HG03135 (cell line): ENCODE measurements around the gene BBX.
A peak's percentile ranks its signal among the peaks of the same experiment; 100 is the strongest.

Experiments
- ATAC-seq: cut with Tn5 transposase; IDR thresholded peaks from one replicate; pipeline ENCODE4 v1.9.1; 2021; ENCODE audit warnings: mild to moderate bottlenecking, moderate library complexity; ENCODE audit not compliant: unreplicated experiment

The BBX gene

DNA sequence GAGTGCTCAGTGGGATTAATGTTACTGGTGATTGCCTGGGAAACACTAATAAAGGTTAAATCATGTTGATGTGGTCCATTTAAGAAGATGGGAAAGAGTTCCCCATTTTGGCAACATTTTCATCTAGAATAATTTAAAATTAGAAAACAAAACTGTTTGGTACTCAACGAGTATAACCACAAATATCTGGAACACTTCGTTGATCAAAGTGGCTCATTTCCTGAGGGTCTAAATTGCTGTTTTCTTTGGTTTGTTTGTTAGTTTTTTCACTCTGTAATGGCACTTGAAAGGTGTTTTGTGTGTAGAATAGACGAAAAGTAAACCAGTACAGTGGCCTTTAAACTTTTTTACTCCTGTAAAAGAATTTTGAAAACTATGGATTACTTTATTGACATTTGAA, 73.9 kb downstream of the BBX start:
- no peak for ATAC-seq

DNA sequence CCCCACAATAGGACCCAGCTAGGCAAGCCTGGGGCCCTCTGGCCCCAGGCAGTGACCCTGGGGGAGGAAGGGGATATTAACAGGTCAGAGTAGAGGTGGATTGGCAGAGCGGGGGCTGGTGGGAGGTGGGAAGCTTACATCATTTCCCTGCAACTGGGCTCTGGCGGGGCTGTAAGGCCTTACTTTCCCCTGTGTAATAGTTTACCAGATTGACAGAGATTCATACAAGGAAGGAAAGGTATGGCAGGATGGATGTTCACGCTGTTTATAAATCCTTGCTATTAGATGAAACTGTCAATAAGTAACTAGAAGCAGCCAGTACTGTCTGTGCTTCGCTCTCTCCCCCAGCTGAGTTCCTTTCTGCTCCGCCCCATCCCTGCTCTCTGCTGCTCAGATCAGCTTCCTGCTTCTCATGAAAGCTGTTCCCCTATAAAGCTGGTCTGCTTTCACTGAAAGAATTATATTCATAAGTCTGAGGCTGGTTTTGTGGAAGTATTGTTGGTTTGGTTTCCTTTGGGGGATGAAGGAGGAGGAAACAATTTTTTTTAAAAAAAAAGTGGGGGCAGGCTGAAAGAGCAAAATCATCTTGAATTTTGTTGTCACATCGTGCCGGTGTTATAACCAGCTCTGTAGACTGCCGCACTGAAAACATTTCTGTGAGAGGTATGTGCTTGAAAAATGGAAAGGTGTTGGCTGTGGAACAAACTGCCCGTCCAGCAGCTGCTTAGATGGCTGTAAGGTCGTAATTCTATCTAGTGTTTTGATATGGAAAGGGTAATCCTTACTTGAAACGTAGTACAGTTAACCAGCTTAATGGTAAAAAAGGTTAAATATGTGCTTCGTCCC, 76.4 kb downstream of the BBX start:
- peak; percentile 92 for ATAC-seq

DNA sequence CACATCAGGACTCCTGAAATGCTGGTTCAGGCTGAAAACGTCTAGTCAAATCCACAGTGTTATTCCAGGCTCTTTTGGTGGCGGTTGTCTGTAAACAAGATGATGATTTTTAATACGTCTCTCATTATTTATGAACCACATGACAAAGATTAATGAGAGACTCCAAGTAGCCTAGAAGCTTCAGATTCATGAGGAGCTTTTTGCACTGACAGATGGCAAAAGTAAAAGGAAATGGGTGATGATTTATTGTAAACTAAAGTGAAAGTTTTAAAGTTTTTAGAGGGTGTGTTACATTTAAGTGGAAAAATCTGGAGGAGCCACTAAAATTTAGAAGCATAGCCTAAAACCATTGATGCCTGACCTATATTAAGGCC, 77.0 kb downstream of the BBX start:
- ATAC-seq: peak; percentile 2

DNA sequence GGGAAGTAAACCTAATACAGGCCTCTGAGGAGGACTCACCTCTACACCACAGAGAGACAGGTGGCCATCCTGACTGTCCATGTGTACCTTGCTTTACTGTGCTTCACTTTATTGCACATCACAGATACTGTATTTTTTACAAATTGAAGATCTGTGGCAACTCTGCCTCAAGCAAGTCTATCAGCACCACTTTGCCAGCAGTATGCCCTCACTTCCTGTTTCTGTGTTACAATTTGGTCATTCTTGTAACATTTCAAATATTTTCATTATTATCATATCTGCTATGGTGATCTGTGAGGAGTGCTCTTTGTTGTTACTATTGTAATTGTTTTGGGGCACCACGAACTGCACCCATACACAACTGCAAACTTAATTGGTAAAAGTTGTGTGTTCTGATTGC, 78.0 kb downstream of the BBX start:
- no peak for ATAC-seq

DNA sequence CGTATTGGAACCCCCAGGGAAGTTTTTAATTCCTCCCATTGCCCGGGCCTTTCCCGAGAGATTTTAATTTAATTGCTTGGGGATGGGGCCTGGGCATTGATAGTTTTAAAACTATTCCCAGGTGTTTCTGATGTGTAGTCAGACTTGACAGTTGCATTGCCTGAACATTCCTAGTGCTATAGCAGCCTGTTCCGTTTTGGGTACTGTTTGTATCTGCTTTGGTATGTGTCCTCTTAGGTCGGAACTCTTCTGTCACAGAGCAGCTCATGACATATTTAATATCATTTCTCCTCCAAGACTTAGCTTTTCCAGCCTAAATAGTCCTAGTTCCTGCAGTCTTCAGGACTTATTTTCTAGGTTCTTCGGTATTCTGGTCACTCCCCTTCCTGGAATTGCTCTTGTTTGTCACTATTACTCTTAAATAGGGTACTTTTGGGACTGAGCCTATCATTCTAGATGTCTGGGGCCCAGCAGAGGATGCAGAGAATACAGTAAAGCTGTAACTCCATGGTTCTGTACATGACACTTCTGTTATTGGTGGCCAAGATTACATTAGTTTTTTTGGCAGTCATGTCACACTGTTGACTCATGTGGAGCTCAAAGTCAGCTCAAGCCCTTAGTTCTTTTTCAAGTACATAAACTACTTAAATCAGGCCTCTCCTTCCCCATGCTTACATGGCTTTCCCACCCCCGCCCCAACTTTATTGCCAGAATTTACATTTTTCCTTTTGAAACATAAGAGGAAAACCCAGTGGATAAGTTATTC, 81.5 kb downstream of the BBX start:
- ATAC-seq: no peak

DNA sequence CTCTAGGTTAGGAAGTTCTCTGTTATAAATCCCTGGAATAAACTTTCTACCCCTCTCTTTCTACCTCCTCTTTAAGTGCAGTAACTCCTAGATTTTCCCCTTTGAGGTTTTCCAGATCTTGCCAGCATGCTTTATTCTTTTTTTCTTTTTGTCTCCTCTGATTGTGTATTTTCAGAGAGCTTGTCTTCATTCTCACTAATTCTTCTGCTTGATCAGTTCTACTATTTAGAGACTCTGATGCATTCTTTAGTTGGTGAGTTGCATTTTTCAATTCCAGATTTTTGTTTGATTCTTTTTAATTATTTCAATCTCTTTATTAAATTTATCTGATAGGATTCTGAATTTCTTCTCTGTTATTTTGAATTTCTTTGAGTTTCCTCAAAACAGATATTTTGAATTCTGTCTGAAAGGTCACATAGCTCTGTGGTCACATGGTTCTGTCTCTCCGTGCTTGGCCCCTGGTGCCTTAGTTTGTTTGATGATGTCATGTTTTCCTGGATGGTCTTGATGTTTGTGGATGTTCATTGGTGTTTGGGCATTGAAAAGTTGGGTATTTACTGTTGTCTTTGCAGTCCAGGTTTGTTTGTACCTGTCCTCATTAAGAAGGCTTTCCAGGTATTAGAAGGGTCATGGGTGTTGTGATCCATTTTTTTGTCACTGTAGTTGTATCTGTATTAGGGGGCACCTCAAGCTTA, 89.2 kb downstream of the BBX start:
- no peak for ATAC-seq

DNA sequence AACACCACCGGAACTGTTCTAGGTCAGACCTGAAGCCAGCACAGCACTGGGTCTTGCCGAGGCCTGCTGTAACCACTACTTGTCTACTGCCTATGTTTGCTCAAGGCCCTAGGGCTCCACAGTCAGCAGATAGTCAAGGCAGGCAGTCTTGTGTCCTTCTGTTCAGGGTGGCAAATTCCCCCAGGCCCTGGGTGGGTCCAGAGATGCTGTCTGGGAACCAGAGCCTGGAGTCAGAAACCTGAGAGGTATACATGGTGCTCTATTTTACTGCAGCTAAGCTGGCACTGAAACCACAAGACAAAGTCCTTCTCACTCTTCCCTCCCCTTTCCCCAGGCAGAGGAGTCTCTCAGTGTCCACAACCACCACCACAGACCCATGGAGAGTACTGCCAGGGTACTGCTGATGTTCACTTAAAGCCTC, 89.9 kb downstream of the BBX start:
- ATAC-seq: no peak

DNA sequence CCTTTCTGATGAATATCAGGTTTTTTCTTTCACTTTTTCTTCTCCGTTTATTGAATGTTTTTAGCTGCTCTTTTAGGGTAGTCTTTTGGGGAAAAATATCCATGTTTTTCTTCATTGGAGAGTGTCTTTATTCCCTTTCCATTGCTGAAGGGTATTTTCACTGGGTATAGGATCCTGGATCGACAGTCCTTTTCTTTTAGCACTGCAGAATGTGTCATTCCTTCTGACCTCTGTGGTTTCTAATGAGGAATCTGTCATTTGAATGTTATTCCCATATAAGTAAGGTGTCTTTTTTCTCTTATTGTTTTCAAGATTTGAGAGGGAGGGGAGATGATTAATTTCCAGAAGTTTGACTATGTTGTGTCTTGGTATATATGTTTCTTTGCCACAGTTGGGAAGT, 96.8 kb downstream of the BBX start:
- no peak for ATAC-seq

DNA sequence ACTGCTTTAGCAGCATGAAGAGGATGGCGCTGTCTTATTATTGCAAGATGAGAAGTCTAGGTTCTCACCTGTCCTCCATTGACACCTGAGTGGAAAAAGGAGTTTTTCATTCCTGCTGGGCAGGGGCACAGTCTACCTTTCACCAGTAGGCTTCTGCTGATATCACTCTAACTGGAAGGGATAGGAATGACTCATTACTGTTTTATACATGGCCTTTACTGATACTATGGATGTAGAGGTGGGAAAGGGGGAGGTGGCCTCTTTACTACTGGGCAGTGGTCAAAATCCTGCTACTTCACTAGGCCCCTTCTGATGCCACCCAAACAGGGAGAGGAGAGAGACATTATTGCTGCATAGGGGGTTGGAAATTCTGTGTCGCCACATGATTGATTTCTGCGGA, 97.8 kb downstream of the BBX start:
- no peak for ATAC-seq

DNA sequence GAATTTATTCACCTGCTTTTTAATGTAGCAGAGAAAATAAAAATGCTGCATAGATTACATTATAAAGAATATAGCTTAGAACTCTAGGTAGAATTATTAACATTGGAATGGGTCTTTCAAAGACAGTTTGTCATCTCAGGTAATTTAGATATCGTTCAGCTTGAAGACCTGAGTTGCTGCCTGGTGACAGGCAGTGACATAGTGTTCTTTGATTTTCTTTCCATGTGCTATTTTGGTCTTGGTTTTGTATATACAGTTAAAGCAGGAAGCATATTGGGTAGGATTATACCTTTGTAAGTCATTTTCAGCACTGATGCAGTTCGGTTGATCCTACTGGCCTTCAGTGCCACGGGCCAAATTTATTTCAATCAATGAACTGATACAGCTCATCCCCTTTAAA, 98.7 kb downstream of the BBX start:
- ATAC-seq: no peak

DNA sequence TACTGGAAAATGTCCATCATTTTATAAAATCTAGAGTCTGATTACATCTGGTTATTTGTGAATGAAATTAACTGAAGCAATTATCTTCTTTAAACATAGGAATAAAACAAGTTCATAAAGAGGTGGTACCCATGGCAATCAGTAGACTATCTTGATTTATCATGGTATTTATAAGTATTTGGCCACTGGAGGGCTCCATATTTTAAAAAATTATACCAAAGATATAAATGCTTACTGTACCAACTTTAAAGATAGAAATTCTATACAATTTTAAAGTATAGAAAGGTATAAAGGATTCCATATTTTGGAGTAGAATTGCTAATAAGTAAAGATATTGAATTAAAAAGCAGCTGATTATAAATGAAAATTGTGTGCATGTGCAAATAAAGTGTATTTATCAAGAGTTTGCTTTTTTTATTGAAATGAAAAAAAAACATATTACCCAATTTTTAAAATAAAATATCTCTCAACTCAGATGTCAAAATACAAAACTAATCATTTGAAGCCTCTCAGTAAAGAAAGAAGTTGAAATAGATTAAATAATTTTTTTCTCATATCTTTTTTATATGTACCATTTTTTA, 105.3 kb downstream of the BBX start:
- ATAC-seq: no peak

DNA sequence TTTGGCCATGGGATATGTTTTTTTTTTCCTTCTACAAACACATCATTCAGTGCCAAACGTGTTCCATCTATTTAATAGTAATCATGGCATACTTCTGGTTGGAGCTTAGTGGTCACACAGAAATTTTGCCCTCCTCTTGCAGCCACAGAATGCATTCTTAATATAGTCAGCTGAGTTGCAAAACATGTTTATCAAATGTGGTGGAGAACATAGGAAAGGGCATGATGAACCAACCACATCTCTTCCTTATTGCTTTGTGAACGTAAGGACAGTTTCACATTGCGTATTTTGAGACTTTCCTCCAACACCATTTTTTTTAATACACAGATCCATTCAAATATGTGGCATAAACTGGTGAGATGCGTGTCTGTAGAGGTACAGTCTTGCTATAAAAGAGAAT, 106.8 kb downstream of the BBX start:
- ATAC-seq: no peak

DNA sequence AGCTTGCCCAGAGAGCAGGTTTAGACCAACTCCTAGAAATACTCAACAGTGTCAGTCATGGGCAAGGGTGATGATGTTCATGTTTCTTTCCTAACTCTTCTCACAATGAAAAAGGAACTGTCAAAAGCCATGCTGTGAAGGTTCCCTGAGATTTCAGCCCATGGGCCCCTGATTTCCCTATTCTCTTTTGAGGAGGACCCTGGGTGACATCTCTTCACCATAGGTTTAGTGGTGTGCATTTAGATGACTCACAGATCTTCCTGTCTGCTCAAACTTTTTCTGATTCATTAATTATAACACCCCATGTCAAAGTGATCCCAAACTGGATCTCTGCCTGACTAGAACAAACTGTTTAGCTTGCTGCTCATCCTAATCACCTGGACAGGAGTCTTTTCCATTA, 108.0 kb downstream of the BBX start:
- ATAC-seq: no peak

DNA sequence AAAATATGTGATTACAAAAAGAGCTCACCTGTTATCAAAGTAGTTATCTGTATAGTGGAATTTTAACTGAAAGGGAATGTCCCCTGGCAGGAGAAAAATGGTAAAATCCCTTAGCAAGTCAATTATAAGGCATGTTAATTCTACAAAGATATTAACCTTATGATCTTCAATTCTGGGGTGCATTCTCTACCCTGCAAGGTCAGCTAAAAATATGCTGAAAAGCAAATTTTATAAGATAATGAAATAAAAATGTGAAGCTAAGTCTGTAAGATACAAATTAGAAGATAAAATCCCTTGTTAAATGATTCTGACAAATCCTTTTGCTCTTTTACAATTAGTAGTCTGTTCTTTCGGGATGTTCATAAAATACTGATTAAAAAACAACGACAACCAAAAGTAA, 109.8 kb downstream of the BBX start:
- no peak for ATAC-seq

DNA sequence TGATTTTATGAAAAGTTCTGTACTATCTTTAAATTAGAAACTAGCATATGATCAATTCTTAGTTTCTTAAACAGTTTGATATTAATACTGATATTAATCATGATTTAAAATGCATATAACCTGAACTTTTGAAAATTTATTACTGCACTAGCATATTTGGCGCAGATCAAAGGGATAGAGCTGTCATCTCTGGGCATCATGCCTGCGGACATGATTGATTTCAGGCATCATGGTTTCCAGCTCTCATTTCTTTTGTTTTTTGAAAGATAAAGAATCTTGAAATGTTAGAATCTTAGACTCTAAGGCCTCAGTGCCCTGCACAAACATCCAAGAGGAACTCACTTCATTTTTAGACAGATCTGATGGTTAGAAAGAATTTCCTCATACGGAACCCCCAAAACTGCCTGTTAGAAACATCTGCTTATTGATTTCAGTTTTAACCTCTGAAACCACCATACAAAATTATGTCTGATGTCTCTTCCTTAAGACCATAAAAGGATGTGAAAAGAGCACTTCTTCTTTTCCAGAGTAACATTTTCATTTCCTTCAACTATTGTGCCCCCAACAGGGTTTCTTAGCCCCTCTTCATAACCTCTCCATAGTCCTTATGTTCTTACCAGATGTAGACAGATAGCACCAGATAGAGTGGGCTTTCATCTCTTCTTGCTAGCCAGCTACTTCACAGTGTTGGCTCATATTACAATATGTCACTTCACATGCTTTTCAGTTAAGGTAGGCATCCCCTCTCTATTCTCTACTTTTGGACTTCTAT, 110.8 kb downstream of the BBX start:
- peak; percentile 89 for ATAC-seq

DNA sequence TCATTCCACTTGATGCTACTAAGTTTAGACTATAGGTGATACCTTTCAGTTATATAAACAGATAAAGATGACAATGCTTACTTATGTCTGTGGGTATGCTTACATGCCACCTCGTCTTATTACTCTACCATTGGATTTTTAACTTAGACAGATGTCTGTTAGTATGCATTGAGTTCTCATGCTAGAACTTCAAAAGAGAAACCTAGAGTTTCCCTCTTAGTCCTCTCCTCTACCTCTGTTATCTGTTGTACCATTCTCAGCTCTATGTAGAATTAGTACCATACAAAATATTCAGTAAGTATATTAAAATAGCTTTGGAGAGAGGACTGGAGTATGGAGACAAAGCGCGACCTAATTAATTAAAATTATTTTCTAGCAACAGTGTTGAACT, 111.3 kb downstream of the BBX start:
- ATAC-seq: peak; percentile 42

DNA sequence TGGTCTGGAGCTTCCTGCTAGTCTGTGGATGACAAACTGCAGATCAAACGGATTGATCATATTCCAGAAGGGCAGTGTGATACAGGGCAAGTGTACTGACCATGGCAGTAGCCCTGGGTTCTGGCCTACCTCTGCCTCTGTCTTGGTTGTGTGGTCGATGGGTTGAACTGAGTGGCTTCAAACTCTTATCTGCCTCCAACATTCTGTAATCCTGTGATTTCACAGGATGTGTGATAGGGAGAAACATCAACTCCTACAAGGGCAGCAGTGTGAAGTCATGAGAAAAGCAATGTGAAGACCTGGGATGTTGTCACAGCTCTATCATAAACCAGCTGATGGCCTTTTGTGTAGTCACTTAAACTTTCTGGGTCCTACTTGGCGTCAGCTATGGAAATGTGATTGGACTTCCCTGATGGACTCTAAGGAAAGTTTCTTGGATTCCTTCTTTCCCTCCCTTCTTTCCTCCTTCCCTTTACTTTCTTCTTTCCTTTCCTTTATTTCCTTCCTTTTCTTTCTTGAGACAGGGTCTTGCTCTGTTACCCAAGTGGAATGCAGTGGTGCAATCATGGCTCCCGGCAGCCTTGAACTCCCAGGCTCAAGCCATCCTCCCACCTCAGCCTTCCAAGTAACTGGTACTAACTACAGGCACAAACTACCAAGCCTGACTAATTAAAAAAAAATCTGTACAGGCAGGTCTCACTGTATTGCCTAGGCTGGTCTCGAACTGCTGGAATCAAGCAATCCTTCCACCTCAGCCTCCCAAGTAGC, 114.8 kb downstream of the BBX start:
- no peak for ATAC-seq

DNA sequence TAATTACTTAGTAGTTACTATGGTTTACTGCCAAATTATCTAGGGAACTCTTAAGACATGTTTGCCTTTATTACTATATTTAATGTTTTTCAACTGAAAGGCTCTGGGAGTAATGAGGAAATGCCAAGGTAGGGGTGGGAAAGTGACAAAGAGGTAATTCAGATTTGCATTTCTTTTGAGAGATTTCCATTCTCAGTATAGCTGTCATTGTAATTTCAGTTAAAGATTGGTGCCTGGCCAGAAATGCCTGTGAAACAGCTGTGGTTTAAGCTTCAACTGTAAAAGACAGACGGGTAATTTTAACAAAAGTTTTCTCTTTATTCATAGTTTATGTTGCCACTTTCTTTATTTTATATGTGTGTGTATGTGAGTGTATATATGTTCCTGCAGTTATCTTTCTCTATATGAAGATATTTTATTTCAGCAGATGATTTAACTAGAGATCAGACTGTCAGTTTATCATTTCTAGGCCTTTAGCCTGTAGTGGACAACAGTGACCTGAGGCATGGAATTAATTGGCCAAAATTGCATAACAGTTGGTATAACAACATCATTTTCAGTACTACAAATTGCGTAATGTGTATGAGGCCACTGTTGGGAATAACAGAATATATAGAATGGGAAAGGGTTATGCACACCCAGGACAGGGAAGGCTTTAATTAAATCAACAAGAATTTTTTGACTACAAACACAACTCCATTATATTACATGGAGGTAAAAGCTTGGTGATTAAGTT, 119.0 kb downstream of the BBX start:
- no peak for ATAC-seq
